DMS 273 (cell line): ENCODE results near the gene ADAMTS2.
A peak's percentile ranks its signal among the peaks of the same experiment; 100 is the strongest.
"Not testable (repeated sequence)": the region's sequence is repeated elsewhere in the genome, so short reads cannot be mapped to it uniquely, and the experiment has no call there.

Source experiments
- DNase-seq: peaks from one replicate; lab custom pipeline; 2025; ENCODE audit not compliant: unreplicated experiment; lab: John Stamatoyannopoulos, UW

ADAMTS2 gene

DNA sequence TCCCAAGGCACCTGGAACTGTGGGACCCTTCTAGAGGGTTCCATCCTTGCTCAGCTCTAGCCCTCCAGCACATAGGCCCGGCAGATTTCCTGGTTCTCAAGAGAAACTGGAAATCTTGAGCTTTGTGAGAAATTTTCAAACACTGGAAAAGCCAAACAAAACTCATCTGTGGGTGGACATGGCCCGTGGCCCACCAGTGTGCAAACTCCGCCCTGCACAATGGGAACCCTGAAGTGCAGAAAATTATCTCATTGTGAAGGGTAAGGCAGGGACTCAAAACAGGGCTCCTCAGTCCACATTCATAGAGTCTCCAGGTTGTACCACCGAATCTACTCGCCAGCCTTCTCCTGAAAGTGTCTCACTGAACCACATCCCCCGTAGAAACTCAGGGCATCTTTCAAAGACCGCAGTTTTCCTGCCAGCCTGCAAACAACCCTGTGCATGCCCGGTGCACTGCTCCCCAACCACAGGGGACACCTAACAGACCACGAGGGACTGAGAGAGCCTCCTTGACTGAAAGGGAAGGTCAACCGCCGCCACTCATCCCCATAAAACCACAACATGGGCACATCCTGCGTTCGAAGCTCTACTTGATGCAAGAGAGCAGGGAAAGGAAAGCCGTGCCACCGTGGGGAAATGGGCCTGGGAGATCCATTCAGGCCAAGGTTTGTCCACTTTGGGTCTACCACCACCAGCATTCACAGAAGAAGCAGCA, 18.1 kb downstream of the ADAMTS2 start:
- no peak for DNase-seq

DNA sequence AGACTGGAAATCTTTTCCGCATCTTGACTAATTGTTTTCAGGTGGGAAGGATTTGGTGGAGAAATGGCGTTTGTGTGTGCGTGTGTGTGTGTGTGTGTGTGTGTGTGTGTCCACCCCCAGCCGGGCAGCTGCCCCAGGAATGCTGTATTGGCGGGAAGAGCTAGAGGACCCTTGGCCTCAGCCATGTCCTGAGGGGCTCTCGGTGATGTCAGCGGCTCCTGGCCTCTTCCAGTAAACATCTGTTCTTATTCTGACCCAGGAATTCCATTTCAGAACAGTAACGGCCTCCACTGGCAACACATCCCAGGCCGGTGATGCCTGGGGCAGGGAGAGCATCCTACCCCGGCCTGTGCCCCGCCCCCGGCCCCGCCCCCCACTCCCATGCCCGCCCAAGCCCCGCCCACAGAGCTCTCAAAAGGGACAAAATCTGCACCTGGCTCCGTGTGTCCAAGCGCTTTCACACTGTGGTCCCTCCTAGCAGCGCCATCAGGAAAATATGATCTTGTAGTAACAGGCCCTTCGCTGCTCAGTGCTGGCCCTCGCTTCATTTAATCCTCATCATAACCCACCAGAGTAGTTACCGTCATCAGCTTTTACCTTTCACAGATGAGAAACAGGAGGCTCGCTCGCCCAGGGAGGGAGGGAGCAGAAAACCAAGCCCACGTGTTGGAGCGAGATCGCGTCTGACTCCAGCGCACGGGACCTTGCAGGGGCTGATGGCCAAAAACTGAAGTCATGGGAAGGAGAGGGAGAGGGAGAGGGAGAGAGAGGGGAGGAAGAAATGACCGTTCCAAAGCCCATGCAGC, 18.9 kb downstream of the ADAMTS2 start:
- DNase-seq = no peak

DNA sequence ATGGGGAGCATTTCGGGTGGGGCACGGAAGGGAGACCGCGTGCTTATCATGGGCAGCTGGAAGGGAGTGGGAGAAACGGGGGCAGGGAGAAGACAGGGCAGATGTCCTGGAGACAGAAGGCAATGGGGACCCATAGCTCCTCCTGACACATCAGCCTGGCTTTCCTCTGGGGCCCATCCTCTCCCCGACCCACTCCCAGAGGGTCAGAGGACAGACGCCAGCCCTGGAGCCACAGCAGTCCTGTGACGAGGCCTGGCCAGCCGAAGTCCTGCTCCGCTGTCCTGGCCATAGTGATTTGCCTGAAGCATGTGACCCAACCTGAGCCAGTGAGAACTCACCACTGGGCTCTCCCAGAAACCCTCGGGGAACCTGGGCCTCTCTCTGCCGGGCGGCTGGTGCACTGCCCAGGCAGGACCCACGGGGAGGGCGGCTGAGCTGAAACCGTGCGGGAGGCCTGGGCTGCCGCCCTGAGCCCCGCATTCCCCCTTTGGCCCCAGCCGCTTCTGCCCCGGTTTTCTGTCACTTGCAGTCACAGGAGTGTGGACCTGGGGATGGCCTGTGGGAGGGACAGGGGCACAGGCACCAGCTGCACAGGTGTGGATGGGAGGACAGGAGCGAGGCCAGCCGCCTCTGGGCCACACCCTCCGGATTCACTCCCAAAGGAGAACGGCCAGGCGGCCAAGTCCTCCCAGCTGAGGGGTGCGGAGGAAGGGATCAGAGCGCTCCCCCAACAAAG, 19.8 kb downstream of the ADAMTS2 start:
- DNase-seq = no peak

DNA sequence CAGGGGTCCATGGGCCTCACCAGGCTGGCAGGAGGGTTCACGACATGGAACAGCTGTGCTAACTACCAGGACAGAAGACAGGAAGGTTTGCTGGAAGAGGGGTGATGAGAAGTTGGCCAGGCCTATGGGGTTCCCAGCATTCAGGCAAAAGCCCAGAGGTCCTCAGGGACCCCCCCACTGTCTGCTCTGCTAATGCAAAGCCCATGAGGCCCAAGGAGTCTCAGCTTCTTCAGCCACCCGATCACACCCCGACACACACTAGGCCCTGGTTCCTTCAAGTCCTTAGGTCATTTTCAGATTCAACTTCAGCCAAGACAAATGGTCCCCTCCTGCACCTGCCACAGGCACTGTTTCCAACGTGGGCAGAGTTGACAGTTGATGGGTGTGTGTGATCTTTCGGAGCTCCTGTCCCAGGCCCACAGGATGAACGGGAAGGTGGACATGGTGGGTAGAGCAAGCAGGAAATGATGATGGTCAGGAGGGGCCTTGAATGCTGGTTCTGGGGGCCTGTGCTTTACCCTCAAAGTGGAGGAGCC, 20.4 kb downstream of the ADAMTS2 start:
- DNase-seq = no peak

DNA sequence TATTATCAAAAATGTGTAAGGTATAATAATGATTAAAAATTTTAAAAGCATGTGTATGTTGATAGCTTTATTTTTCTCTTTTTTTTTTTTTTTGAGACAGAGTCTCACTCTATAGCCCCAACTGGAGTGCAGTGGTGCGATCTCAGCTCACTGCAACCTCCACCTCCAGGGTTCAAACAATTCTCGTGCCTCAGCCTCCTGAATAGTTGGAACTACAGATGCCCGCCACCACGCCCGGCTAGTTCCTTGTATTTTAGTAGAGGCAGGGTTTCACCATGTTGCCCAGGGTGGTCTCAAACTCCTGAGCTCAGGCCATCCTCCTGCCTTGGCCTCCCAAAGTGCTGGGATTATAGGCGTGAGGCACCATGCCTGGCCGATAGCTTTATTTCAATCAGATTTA, 20.9 kb downstream of the ADAMTS2 start:
- not testable (repeated sequence) for DNase-seq

DNA sequence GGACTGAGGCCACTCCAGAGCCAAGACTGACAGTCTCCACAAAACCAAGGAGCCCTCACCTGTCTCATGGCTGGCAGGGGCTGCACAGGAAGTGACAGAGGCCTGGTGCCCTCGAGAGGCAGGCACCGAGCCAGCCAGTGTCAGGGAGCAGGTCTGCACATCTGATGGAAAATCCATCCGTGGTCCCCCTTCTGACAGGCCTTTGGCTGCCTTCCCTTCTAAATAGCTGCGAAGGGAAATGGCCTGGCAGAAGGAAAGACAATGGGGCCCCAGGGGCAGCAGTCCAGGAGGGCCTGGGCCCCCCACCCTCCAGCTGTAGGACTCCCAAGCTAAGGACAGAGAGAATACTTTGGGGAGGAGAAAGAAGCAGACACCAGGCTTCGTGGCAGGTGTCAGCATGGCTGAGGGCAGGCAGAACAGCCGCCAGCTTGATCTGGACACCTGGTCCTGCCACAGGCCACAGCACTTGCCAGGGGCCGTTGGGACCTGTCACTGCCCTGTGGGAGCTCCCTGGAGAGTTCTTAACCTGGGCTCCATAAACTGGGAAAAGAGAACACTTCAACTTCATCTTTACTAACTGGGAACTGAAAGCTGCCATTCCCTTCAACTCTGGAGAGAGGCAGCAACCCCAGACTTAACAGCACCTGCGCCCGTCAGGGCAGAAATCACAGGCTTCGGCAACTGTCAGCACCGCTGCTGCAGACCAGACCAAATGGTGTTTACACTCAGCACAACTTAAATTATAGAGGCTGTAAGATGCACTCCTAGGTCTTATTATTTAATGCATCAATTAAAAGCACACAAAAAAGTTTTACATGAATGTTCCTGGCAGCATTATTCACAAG, 22.0 kb downstream of the ADAMTS2 start:
- DNase-seq = peak; percentile 56

DNA sequence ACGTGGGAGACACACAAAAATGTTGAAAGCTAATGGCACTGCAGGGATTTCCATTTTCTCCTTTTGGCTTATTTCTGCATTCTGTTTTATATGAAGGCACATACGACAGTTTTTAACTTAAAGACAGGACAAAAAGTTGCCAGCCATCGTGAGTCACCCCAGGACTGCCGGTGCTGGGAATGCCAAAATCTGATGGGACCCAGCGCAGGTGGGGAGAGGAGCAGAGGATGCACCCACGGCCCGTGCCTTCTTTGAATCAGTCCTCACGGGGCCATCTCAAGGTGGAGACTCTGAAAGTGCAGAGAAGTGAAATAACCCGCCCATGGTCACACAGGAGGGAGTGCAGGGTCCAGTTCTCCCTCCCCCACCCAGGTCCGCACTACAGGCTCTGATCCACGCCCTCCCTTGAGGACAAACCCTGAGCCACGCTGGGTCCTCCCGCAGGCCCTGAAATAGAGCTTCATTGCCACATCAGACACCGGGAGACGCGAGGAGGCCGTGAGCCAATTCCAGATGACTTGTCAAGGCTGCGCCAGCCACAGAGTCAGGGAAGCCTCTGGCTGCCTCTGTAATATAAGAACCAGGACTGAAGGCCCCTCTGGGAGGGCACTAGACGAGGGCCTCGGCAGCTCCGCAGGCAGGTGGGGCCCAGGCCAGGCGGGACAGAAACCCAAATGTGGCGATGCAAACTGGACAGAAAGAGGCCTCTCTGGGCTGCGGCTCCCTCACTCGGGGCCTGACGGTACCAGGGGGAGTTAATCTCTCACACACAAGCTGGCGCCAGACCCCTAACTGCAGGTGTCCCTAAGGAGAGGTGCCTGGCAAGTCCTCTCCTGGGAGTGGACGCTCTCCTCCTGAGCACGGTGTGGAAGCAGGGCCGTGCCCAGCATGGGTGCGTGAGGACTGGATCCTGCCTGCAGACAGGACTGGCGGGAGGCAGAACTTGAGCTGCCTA, 22.9 kb downstream of the ADAMTS2 start:
- DNase-seq = no peak

DNA sequence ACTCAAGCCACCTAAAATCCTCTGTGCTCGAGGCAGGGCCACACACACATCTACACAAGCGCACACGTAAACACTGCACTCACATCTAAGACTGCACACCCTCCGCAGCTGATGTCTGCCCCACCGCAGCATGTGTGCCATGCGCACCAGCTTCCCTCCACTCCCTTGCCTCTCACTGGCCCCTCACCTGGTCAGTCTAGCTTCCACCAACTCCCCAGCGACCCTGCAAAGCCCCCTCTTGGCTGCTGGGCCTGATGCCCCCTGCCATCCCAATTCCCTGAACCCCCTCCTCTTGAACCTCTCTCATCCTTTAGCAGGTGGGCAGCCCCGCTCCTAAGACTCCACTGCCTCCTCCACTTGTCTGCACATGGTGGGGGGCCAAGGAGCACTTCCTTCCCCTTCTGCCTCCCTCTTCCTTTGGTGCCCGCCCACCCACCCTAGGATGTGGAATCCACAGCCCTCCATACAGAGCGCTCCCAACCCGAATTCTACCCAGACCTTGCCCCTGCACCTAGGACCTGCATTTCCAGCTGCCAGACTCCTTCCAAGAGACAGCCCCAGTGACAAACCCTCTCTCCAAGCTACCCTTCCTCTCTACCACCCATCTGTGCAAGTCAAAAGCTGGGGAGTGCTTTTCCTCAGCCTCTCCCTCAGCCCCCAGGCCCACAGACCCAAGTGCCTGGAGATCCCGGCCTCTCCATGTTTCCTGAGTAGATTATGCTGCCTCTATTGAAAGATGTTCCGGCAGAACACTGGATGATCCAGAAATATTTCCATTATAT, 23.9 kb downstream of the ADAMTS2 start:
- no peak for DNase-seq

DNA sequence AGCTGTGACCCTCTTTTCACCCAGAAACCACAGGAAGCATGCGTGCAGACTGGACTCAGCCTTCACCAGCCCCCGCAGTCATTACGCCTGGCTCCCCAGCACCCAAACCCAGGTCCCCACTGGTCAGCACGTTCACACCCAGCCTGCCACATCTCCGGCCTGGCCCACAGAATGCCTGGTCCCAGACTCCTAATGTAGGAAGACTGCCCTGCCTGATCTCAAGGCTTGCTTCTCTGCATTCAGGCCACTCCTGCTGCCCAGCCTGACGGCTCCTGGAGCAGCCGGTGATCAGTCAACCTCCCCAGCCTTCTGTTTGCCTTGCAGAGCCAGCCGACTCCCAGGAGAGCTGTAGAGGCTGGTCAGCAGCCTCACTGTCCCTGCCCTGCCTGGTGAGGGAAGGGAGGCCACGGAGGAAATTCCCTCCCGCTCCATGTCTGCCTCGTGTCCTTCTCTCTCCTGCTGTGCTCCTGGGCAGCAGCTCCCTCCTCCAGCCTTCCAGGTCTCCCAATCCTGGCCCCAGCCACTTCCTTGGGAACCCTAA, 25.4 kb downstream of the ADAMTS2 start:
- DNase-seq = peak; percentile 20

DNA sequence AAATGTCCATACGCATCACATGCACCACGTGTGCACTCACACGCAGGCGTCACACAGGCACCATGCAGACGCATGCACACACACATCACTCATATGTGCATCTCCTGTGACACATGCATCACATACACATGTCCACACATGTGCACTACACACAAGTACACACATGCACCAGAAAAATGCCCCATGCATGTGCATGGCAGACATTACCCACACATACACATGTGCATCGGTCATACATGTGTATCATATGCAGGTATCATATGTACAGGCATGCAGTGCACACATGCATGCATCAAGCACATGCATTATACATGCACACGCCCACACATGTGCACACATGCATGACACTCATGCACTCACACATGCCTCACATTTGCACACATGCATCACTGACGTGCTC, 26.1 kb downstream of the ADAMTS2 start:
- no peak for DNase-seq

DNA sequence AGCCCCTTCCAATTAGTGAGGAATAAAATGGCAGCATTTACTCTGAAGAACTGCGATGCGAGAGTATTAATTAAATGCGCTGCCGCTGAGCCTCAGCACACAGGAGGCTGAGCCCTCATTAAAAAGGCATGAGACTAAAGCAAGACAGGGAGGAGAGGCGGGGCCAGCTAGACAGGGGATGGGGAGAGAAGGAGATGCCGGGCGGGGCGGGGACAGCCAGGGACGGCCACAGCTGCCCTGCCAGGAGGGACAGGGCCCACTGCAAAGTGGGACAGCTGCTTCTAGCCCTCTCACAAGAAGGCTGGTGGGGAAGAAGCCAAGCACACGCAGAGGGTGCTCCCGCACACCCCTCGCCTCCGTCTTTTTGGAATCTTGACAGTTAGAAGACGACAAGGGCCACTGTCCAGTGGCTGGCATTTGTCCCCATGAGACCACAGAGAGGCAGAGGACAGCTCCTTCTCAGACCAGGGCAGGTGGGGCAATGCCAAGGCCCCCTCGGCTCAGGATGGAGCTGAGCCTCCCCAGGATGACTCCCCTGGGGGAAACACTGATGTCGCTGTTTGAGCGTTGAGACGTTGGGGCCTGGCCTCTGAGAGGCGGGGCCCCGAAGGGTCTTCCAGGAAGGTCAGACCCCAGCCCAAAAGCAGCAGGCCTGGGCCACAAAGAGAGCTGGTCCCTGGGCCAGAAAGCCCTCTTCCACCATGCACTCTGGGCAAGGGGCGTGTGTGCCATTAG, 26.9 kb downstream of the ADAMTS2 start:
- DNase-seq = peak; percentile 34

DNA sequence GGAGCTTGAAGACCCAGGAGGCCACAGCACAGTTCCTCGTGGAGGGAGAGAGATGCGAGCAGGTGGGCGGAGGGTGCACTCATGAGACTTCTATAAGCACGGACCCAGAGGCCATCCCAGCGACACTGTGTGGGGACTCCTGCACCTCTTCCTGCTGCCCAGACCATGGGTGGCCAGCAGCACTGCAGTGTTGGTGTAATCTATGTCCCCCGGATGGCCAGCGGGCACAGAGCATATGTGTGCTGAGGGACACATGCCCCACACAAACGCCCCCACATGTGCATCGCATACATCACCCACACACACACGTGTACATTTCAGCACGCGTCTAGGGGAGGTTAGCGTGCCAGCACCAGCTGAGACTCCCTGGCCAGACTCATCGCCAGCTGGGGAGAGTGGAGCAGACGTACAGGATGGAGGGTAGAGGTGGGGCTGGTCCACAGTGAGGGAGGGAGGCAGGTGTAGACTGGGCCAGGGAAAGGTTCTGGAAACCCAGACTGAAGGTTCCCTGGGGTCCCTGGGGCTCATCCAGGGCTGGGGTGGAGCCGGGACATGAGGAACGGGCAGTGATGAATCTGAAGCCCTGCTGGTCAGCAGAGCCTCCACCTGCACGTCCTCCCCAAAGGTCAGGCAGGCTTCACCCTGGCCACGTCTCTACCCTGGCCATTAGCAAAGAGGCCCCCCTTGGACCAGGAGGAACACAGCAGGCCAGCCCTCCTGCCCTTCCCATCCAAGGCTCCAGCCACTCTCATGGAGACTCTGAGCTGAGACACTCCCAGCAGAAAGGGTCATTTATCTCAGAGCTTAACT, 27.6 kb downstream of the ADAMTS2 start:
- no peak for DNase-seq

DNA sequence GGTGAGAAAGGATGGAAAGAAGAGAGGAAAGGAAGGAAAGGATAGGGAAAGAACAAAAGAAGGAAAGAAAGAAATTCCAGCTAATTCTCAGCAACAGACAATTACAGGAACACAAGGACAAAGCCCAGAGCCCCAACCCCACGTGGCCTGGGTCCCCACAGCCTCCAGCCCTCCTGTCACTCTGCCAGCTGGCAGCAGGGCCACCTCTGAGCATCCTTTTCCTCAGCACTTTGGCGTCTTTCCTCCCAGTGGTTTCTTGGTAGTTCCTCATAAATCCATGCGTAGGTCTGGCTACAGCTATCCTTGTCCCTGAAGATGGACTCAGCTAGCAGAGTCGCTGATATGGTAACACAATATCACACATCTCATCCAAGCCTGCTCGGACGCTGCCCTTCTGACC, 28.3 kb downstream of the ADAMTS2 start:
- no peak for DNase-seq

DNA sequence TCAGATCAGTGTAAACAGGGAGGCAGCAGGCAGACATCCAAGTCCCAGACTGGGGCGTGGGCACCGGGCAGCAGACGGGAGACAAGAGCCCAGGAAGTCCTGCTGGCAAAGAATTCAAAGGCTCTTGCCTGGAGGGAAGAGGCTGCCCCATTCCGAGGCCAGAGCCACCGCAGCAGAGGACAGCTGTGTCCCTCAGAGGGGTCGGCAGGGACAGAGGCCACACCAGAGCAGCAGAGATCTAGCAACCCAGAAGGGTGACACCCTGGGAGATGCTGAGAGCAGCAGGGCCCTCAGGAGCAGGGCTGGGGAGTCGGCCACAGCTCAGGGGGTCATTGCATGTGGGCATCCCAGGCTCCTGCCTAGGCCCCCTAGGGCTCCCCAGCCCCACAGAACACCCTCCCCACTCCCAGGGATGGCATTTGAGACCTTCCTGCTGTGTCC, 29.1 kb downstream of the ADAMTS2 start:
- peak; percentile 31 for DNase-seq

DNA sequence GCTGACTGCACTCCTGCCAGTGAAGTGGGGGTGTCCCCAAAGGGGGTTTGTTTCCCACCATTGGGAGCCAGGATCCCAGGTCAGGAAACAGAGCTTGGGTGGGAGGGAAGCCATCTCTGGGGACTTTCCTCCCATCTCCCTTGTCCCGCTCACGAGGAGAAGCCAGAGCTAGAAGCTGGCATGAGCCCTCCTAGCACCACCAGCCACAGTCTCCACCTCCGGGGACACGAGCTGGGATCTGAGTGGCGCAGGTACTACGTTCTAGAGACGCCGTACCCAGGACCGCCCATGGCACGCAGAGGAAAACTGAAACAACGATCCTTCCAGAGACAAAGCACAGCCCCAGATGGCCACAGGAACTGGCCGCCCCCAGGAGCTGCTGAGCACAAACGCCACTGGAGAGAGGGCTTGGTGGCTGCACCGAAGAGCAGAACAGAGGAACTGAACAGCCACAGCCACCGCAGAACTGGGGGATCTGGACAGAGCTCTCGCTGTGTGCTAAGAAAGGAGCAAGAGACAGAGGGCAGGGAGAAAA, 29.8 kb downstream of the ADAMTS2 start:
- no peak for DNase-seq

DNA sequence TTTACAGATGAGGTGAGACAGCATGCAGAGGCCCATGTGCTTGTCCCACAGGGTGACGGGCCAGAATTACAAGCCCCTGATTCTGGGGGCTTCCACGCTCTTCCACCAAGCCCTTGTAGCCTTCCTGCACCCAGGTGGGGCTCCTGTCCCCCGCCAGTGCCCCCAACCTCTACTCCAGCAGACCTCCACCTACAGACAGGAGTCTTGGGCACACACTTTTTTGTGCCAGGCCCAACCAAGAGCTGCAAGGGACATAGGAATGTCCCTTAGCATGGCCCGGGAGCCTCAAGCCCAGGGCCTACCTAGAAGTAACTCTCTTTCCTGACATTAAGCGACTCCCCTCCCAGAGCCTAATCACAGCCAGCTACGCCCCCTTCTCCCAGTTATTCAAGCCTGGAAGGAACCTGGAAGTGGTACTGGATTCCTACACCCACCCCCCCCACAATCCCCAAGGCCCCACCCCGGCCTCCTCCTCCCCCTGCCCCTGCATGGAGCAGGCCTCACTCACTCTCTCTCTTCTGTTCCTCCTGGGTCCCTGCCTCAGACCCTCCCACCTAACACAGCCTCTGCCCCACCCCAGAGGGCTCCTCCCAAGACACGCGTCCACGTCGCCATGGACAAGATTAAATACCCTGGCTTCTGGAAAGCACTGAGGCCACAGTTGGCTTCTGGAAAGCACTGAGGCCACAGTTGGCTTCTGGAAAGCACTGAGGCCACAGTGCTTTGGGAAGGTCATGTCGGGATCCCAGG, 30.5 kb downstream of the ADAMTS2 start:
- peak; percentile 35 for DNase-seq
